Measurements from ENCODE around the gene SPEG.
A peak's percentile ranks its signal among the peaks of the same experiment; 100 is the strongest.

Gene SPEG

GRCh38 chr2:219497495-219498279, 63.0 kb downstream of the SPEG start:
- peak; percentile 38 for DNase-seq (ENCODE audit: low spot score)

GRCh38 chr2:219498280-219499057, 63.8 kb downstream of the SPEG start, which contains the start of gene GMPPA:
TSS of gene GMPPA (plus strand) at chr2:219498891. CDS start at chr2:219499976, 1,085 bp downstream.
- peak; percentile 95 for DNase-seq (ENCODE audit: low spot score)

- no peak for DNase-seq (ENCODE audit: low spot score)
These were observed 64.3 kb downstream of the SPEG start for GRCh38 chr2:219499058-219499307.

- DNase-seq (ENCODE audit: low spot score), result no peak
These were observed 64.9 kb downstream of the SPEG start for GRCh38 chr2:219499555-219499954.

GRCh38 chr2:219500135-219500534, 65.5 kb downstream of the SPEG start:
- no peak for DNase-seq (ENCODE audit: low spot score)

- DNase-seq (ENCODE audit: low spot score), result no peak
These were observed 67.2 kb downstream of the SPEG start for GRCh38 chr2:219501849-219502248.

- no peak for DNase-seq (ENCODE audit: low spot score)
These were observed 68.0 kb downstream of the SPEG start for GRCh38 chr2:219502618-219503017.

GRCh38 chr2:219505585-219505984, 70.9 kb downstream of the SPEG start:
- no peak for DNase-seq (ENCODE audit: low spot score)

- DNase-seq (ENCODE audit: low spot score), result no peak
These were observed 71.6 kb downstream of the SPEG start for GRCh38 chr2:219506153-219506801.

- DNase-seq (ENCODE audit: low spot score), result no peak
These were observed 72.3 kb downstream of the SPEG start for GRCh38 chr2:219506802-219507526.

GRCh38 chr2:219507581-219508443, 73.2 kb downstream of the SPEG start:
- no peak for DNase-seq (ENCODE audit: low spot score)

- DNase-seq (ENCODE audit: low spot score), result no peak
These were observed 73.7 kb downstream of the SPEG start for GRCh38 chr2:219508444-219508734.

GRCh38 chr2:219508971-219509779, 74.5 kb downstream of the SPEG start:
- no peak for DNase-seq (ENCODE audit: low spot score)

GRCh38 chr2:219509780-219510511, 75.3 kb downstream of the SPEG start:
- no peak for DNase-seq (ENCODE audit: low spot score)

- DNase-seq (ENCODE audit: low spot score), result no peak
These were observed 76.0 kb downstream of the SPEG start for GRCh38 chr2:219510512-219511135.

GRCh38 chr2:219511547-219512325, 77.1 kb downstream of the SPEG start:
- DNase-seq (ENCODE audit: low spot score), result no peak

GRCh38 chr2:219512524-219513216, 78.0 kb downstream of the SPEG start:
- no peak for DNase-seq (ENCODE audit: low spot score)

GRCh38 chr2:219513787-219514186, 79.1 kb downstream of the SPEG start:
- no peak for DNase-seq (ENCODE audit: low spot score)
